SH-SY5Y (cell line): ENCODE data around the gene MAGI2.

Experiments
- GATA2 ChIP-seq: IDR thresholded peaks from 2 replicates; pipeline ENCODE4 v1.6.1; 2011; ENCODE audit warnings: mild to moderate bottlenecking, low read depth, low read length
- GATA3 ChIP-seq: IDR thresholded peaks from 2 replicates; pipeline ENCODE4 v1.6.1; 2011; ENCODE audit warnings: low read depth, mild to moderate bottlenecking, low read length, moderate library complexity

DNA sequence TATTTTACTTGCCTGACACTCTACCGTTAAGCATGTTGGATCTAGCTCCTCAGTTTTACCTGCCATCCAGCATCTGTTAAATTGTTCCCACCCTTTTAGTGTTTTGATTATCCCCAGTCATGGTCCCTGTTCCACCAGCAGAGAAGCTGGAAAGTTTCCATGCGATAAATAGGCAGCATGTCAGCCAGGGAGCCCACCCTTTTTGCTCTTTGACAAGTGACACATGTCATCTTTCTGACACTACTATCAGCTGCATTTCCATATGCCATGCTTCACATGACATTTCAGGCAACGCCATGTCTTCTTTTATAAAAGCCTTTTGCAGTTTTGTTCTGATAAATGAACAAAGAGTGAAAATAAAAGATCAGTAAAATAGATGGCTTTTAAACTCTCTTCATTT is 310.8 kb downstream of the MAGI2 start:
- TF ChIP-seq GATA3: no peak
- no peak for TF ChIP-seq GATA2
